HK-2 (cell line): Measurements from ENCODE around the gene PI4KA.
A peak's percentile ranks its signal among the peaks of the same experiment; 100 is the strongest.

ENCODE experiments used
- DNase-seq: peaks from one replicate; pipeline ENCODE4 v3.0.0-alpha.2; 2018; ENCODE audit not compliant: unreplicated experiment

The PI4KA gene

GRCh38 chr22:20816559-20816958, 42.1 kb downstream of the PI4KA start:
- no peak for DNase-seq

- DNase-seq, result no peak
Measured at GRCh38 chr22:20815477-20816050, 43.0 kb downstream of the PI4KA start.

GRCh38 chr22:20814221-20814808, 44.3 kb downstream of the PI4KA start:
- no peak for DNase-seq

- no peak for DNase-seq
Measured at GRCh38 chr22:20813056-20813455, 45.6 kb downstream of the PI4KA start.

GRCh38 chr22:20811971-20812660, 46.5 kb downstream of the PI4KA start:
- no peak for DNase-seq

GRCh38 chr22:20811171-20811570, 47.4 kb downstream of the PI4KA start:
- no peak for DNase-seq

- DNase-seq, result no peak
Measured at GRCh38 chr22:20810645-20811044, 48.0 kb downstream of the PI4KA start.

GRCh38 chr22:20809538-20810185, 48.9 kb downstream of the PI4KA start:
- DNase-seq, result no peak

- DNase-seq, result no peak
Measured at GRCh38 chr22:20808844-20809243, 49.8 kb downstream of the PI4KA start.

- DNase-seq, result peak; percentile 43
Measured at GRCh38 chr22:20807315-20807752, 51.3 kb downstream of the PI4KA start.

GRCh38 chr22:20805972-20806471, 52.6 kb downstream of the PI4KA start:
- no peak for DNase-seq

- no peak for DNase-seq
Measured at GRCh38 chr22:20804650-20805049, 54.0 kb downstream of the PI4KA start.

- DNase-seq, result peak; percentile 28
Measured at GRCh38 chr22:20803696-20804324, 54.8 kb downstream of the PI4KA start.

GRCh38 chr22:20802922-20803553, 55.6 kb downstream of the PI4KA start:
- no peak for DNase-seq

- no peak for DNase-seq
Measured at GRCh38 chr22:20802452-20802851, 56.2 kb downstream of the PI4KA start.

GRCh38 chr22:20799449-20799848, 59.2 kb downstream of the PI4KA start:
- no peak for DNase-seq

GRCh38 chr22:20798974-20799373, 59.6 kb downstream of the PI4KA start:
- no peak for DNase-seq

GRCh38 chr22:20798218-20798617, 60.4 kb downstream of the PI4KA start:
- DNase-seq, result no peak

GRCh38 chr22:20796731-20797130, 61.9 kb downstream of the PI4KA start:
- no peak for DNase-seq

GRCh38 chr22:20794650-20795413, 63.8 kb downstream of the PI4KA start:
- DNase-seq, result no peak
